Skin epidermis (tissue), 12 donors: ENCODE measurements around the gene RNGTT.
"Not testable (repeated sequence)": the region's sequence is repeated elsewhere in the genome, so short reads cannot be mapped to it uniquely, and the experiment has no call there.

Experiments used
- H3K27ac ChIP-seq, 21 experiments: fragments of 200-600 bp; sonication (generic) in 11 of 21; one replicate each; pipeline ENCODE4 v1.5.0; 2020; ENCODE audit warnings: mild to moderate bottlenecking in 3 of 21, inconsistent platforms in 2 of 21, moderate library complexity in 2 of 21
- H3K4me3 ChIP-seq, 7 experiments: fragments of 200-600 bp; sonication (generic) in 2 of 7; one replicate each; pipeline ENCODE4 v1.5.0; 2020; ENCODE audit warnings: inconsistent platforms in 2 of 7, mild to moderate bottlenecking in 2 of 7, moderate library complexity in 1 of 7

Gene RNGTT

GRCh38 chr6:88833071-88833470 is 130.3 kb downstream of the RNGTT start:
- H3K27ac ChIP-seq, H3K4me3 ChIP-seq: not testable (repeated sequence)

- not testable (repeated sequence) for H3K4me3 ChIP-seq
Measured at GRCh38 chr6:88827599-88827998, 135.8 kb downstream of the RNGTT start.

GRCh38 chr6:88825856-88826255 is 137.6 kb downstream of the RNGTT start:
- Histone ChIP-seq H3K27ac (no peak overlapping the region), H3K4me3 (no peak overlapping the region)

More at GRCh38 chr6:88827599-88827998, 135.8 kb downstream of the RNGTT start:
- not testable (repeated sequence) for H3K27ac ChIP-seq

- no peak overlapping the region for H3K27ac ChIP-seq
- H3K4me3 ChIP-seq, result no peak overlapping the region
Measured at GRCh38 chr6:88823998-88824397, 139.4 kb downstream of the RNGTT start.

- Histone ChIP-seq H3K27ac (no peak overlapping the region), H3K4me3 (no peak overlapping the region)
Measured at GRCh38 chr6:88815491-88815890, 147.9 kb downstream of the RNGTT start.

GRCh38 chr6:88814909-88815308 is 148.5 kb downstream of the RNGTT start:
- Histone ChIP-seq H3K4me3 (no peak overlapping the region), H3K27ac (no peak overlapping the region)

- Histone ChIP-seq H3K4me3 (no peak overlapping the region), H3K27ac (no peak overlapping the region)
Measured at GRCh38 chr6:88813045-88813444, 150.4 kb downstream of the RNGTT start.

- H3K27ac ChIP-seq, result no peak overlapping the region
Measured at GRCh38 chr6:88810701-88811100, 152.7 kb downstream of the RNGTT start.

GRCh38 chr6:88810089-88810488 is 153.3 kb downstream of the RNGTT start:
- Histone ChIP-seq H3K4me3 (no peak overlapping the region), H3K27ac (no peak overlapping the region)

More at GRCh38 chr6:88810701-88811100, 152.7 kb downstream of the RNGTT start:
- no peak overlapping the region for H3K4me3 ChIP-seq

- H3K27ac ChIP-seq, result no peak overlapping the region
- no peak overlapping the region for H3K4me3 ChIP-seq
Measured at GRCh38 chr6:88808381-88808780, 155.0 kb downstream of the RNGTT start.

- Histone ChIP-seq H3K27ac (no peak overlapping the region), H3K4me3 (no peak overlapping the region)
Measured at GRCh38 chr6:88807622-88808021, 155.8 kb downstream of the RNGTT start.

GRCh38 chr6:88806728-88807127 is 156.7 kb downstream of the RNGTT start:
- H3K4me3 ChIP-seq, result no peak overlapping the region
- H3K27ac ChIP-seq, result no peak overlapping the region

- H3K4me3 ChIP-seq, result no peak overlapping the region
- no peak overlapping the region for H3K27ac ChIP-seq
Measured at GRCh38 chr6:88804701-88805100, 158.7 kb downstream of the RNGTT start.

GRCh38 chr6:88785478-88785877 is 177.9 kb downstream of the RNGTT start:
- Histone ChIP-seq H3K27ac (no peak overlapping the region), H3K4me3 (no peak overlapping the region)

- Histone ChIP-seq H3K4me3 (no peak overlapping the region), H3K27ac (no peak overlapping the region)
Measured at GRCh38 chr6:88780714-88781389, 182.6 kb downstream of the RNGTT start.

GRCh38 chr6:88775866-88776571 is 187.4 kb downstream of the RNGTT start:
- no peak overlapping the region for H3K4me3 ChIP-seq
- no peak overlapping the region for H3K27ac ChIP-seq

- not testable (repeated sequence) for H3K4me3 ChIP-seq, H3K27ac ChIP-seq
Measured at GRCh38 chr6:88768114-88768513, 195.3 kb downstream of the RNGTT start.

- Histone ChIP-seq H3K27ac (no peak overlapping the region), H3K4me3 (no peak overlapping the region)
Measured at GRCh38 chr6:88764081-88764480, 199.3 kb downstream of the RNGTT start.

- H3K4me3 ChIP-seq, result no peak overlapping the region
- H3K27ac ChIP-seq, result no peak overlapping the region
Measured at GRCh38 chr6:88763160-88763559, 200.3 kb downstream of the RNGTT start.

- H3K4me3 ChIP-seq, result no peak overlapping the region
- no peak overlapping the region for H3K27ac ChIP-seq
Measured at GRCh38 chr6:88761237-88762031, 202.0 kb downstream of the RNGTT start.

GRCh38 chr6:88760091-88760490 is 203.3 kb downstream of the RNGTT start:
- Histone ChIP-seq H3K4me3 (no peak overlapping the region), H3K27ac (no peak overlapping the region)
